Measurements from ENCODE around the gene NID1. TPM values are rescaled to one million over a fixed set of nuclear protein-coding genes. Genes with fewer than 3 reads are reported as not detected.

NID1 gene
- total and polyA plus RNA-seq, 9 of the 15 experiments (the other 6 are each of a cell fraction or from before 2014, with no cell fraction given) = 0.22 TPM; not detected in 8

DNA sequence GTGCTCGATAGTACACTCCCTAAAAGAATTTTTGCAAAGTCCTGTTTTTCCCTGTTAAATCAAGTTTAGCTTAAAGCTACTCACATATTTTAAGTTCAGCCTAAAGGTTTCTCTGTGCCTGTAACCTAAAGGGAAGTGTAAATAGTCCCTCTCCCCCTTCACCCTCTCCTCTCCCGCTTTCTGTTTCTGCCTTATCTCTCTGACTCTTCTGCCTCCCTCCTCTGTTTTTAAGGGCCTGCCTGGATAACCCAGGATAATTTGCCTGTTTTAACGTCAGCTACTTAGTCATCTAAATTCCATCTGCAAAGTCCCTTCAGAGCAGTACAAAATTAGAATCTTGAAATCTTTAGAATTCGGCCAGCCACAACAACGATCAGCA is 92.6 kb downstream of the NID1 start (continued):
- TF ChIP-seq ZNF347 (CRISPR knock-in tag; IDR thresholded peaks at IDR 0.05; ENCODE audit: low read depth) (no peak), ZNF174 (CRISPR knock-in tag; IDR thresholded peaks at IDR 0.05) (no peak), CBFA2T2 (conservative IDR thresholded peaks at IDR 0.05) (peak; percentile 32; the same call in 1 of the 2 replicates)
- TF ChIP-seq, protein P1, sequence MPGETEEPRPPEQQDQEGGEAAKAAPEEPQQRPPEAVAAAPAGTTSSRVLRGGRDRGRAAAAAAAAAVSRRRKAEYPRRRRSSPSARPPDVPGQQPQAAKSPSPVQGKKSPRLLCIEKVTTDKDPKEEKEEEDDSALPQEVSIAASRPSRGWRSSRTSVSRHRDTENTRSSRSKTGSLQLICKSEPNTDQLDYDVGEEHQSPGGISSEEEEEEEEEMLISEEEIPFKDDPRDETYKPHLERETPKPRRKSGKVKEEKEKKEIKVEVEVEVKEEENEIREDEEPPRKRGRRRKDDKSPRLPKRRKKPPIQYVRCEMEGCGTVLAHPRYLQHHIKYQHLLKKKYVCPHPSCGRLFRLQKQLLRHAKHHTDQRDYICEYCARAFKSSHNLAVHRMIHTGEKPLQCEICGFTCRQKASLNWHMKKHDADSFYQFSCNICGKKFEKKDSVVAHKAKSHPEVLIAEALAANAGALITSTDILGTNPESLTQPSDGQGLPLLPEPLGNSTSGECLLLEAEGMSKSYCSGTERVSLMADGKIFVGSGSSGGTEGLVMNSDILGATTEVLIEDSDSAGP (CRISPR knock-in tag; IDR thresholded peaks at IDR 0.05) = no peak

DNA sequence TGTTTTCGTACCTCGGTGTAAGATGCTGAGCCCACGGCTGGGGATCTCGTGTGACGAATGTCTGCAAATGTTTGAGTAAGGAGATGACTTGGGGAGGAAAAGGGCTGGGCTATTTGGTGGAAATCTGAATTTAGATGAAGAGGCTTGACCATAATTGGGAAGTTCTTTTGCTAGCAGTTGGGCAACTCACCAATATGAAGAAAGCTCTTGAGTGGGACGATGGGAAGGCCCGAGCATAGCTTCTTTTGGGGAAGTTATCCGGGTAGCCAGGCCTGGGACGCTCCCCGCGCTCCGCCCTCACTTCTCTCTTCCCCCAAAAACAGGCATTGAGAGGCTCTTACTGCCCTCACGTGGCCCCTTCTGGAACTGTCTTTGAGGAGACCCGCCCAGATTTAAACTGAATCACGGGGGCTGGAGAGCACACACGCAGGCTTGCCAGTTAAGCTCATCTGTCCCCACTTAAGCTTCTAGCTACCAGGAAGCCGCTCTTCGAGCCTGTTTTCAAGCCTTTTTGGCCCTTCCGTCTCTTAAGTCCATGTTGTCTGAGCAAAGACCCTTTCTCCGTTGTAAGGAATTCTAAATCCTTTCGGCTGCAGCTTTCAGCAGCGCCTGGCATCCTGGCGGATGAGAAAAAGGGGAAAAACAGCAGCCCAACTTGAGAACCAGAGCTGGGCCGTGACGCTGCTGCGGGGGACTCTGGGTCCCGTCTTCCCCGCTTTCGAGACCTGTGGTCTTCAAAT is 93.1 kb downstream of the NID1 start:
- ChIA-PET CTCF (ENCODE audit: low intra/inter-chr PET ratio) (interaction anchor here (2.2 kb wide), 1 partner anchor 106 kb away, joined by 10 read pairs; the partner anchor contains the start of gene LYST), POLR2A (interaction anchor here (0.5 to 1.3 kb wide), 5 partner anchors 11 to 811 kb away, joined by 3 to 4 read pairs (median 3); partner anchors contain the start of genes B3GALNT2 and RBM34)
- Histone ChIP-seq H3K4me1 (replicated peaks in 1 of 2; ENCODE audit: control insufficient read depth in 2 of 2, insufficient read depth in 2 of 2, low read length in 2 of 2) (peaks cover 0 to 2% of the 10 kb centered on the region in 2 experiments; a peak in 1 of 5 replicates), H3K4me2 (ENCODE audit: insufficient read depth, low read length) (peak overlapping the region; percentile 29; the same call in 1 of the 2 replicates), H3K36me3 (ENCODE audit: control insufficient read depth, insufficient read depth, low read length) (no peaks in the 10 kb centered on the region), H3K9me3 (replicated peaks; ENCODE audit: control insufficient read depth, insufficient read depth, low read depth, low read length) (no peaks in the 10 kb centered on the region), H3K4me3 (no peak overlapping the region), H2AFZ (ENCODE audit: low read depth, low read length) (peak overlapping the region; percentile 32), H3K79me2 (ENCODE audit: control insufficient read depth, insufficient read depth, low read length) (no peaks in the 10 kb centered on the region), H3K9me1 (ENCODE audit: control insufficient read depth, insufficient read depth, low read length) (no peaks in the 10 kb centered on the region), H4K20me1 (replicated peaks; ENCODE audit: control insufficient read depth, insufficient read depth, low read length) (no peaks in the 10 kb centered on the region), H3K27ac (ENCODE audit: extremely low read depth, low read depth, low read length) (no peak overlapping the region), H3K9ac (ENCODE audit: insufficient read depth in 1 of 2, low read depth in 2 of 2, low read length in 2 of 2) (no peak overlapping the region), H3K27me3 (ENCODE audit: control insufficient read depth in 2 of 2, insufficient read depth in 2 of 2, low read length in 2 of 2) (0 out of 5 replicates have a peak, but pooled peaks cover 0 to 5% of the 10 kb centered on the region in 2 experiments)
- WGBS (ENCODE audit: insufficient coverage, low coverage, missing lambda C conversion rate) = 6% methylated on average over 29 of the region's 29 CpGs
- in situ Hi-C loops (cut with MboI) = no loop called here
- ATAC-seq (peak; percentile 100), DNase-seq (ENCODE audit: extremely low read depth in 1 of 4, low spot score in 3 of 4) (peak; percentile 73 to 86 (median 78)), FAIRE-seq (peak; percentile 90)
- no TSS peak for BruUV-seq (replicated peaks)
- intact Hi-C loops (cut with micrococcal nuclease) = loop anchor here (5.0 kb wide), 4 partner anchors 104 to 879 kb away; partner anchors contain the start of gene LYST
- peak in 1 of 2 experiments; percentile 76; a peak in 2 of 4 replicates for TF ChIP-seq SRF (CRISPR knock-in tag; IDR thresholded peaks at IDR 0.05)
- TF ChIP-seq, protein P2, sequence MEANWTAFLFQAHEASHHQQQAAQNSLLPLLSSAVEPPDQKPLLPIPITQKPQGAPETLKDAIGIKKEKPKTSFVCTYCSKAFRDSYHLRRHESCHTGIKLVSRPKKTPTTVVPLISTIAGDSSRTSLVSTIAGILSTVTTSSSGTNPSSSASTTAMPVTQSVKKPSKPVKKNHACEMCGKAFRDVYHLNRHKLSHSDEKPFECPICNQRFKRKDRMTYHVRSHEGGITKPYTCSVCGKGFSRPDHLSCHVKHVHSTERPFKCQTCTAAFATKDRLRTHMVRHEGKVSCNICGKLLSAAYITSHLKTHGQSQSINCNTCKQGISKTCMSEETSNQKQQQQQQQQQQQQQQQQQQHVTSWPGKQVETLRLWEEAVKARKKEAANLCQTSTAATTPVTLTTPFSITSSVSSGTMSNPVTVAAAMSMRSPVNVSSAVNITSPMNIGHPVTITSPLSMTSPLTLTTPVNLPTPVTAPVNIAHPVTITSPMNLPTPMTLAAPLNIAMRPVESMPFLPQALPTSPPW (CRISPR knock-in tag; IDR thresholded peaks at IDR 0.05) = 0 out of 2 replicates have a peak, but pooled peaks have one; percentile 17
- TF ChIP-seq, protein P3, sequence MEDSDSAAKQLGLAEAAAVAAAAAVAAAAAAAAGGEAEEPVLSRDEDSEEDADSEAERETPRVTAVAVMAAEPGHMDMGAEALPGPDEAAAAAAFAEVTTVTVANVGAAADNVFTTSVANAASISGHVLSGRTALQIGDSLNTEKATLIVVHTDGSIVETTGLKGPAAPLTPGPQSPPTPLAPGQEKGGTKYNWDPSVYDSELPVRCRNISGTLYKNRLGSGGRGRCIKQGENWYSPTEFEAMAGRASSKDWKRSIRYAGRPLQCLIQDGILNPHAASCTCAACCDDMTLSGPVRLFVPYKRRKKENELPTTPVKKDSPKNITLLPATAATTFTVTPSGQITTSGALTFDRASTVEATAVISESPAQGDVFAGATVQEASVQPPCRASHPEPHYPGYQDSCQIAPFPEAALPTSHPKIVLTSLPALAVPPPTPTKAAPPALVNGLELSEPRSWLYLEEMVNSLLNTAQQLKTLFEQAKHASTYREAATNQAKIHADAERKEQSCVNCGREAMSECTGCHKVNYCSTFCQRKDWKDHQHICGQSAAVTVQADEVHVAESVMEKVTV (CRISPR knock-in tag; IDR thresholded peaks at IDR 0.05) = peak; percentile 77
- peak; percentile 77; the same call in 1 of the 2 replicates for TF ChIP-seq HMG20B (CRISPR knock-in tag; IDR thresholded peaks at IDR 0.05)
- peak; percentile 73; the same call in 1 of the 2 replicates for TF ChIP-seq STAG1 (CRISPR knock-in tag; IDR thresholded peaks at IDR 0.05; ENCODE audit: borderline replicate concordance)
- TF ChIP-seq PTRF (tag; IDR thresholded peaks at IDR 0.05) = no peak
- peak in 1 of 2 experiments; percentile 79; a peak in 2 of 4 replicates for TF ChIP-seq MAZ (CRISPR knock-in tag; conservative IDR thresholded peaks at IDR 0.05 in 1 of 2, IDR thresholded peaks at IDR 0.05 in 1 of 2)
- peak; percentile 39 to 86; a peak in 2 of 4 replicates for TF ChIP-seq RCOR1 (IDR thresholded peaks at IDR 0.05; ENCODE audit: borderline replicate concordance in 1 of 2, low read depth in 2 of 2, low read length in 2 of 2)
- TF ChIP-seq, protein P4, sequence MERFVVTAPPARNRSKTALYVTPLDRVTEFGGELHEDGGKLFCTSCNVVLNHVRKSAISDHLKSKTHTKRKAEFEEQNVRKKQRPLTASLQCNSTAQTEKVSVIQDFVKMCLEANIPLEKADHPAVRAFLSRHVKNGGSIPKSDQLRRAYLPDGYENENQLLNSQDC (CRISPR knock-in tag; IDR thresholded peaks at IDR 0.05) = no peak
- peak; percentile 54; the same call in 1 of the 2 replicates for TF ChIP-seq RB1 (IDR thresholded peaks at IDR 0.05; ENCODE audit: low read depth)

Data from K562 (cell line).